IMR-90 (cell line): ENCODE data around the gene NR1D2. TPM values are rescaled to one million over a fixed set of nuclear protein-coding genes. Genes with fewer than 3 reads are reported as not detected.
A peak's percentile ranks its signal among the peaks of the same experiment; 100 is the strongest.

Experiments used
- ATAC-seq: fragments of 200-7000 bp; cut with Tn5 transposase; 2 replicates; pipeline ENCODE4 v1.9.1; 2020; ENCODE audit warnings: low read depth, mild to moderate bottlenecking, moderate library complexity
- BruUV-seq: library from RNA; stranded (reverse); fragments of 400-500 nt; replicated peaks from 2 replicates; lab custom pipeline; 2021; lab: Mats Ljungman, UMichigan
- CTCF ChIA-PET: fragments of 300-600 bp; formaldehyde crosslinking; extraction: SDS; loops from one replicate; lab custom pipeline; 2021; ENCODE audit warnings: antibody characterized with exemption; lab: Yijun Ruan, JAX
- POLR2A ChIA-PET: fragments of 300-600 bp; sonication (Branson Sonifier 250); formaldehyde crosslinking; loops from one replicate; lab custom pipeline; 2022; ENCODE audit warnings: antibody characterized with exemption; ENCODE audit not compliant: unreplicated experiment; lab: Charles Lee
- DNase-seq: peaks from one replicate; pipeline ENCODE4 v3.0.0; 2013
- H2AFZ ChIP-seq: replicated peaks from 2 replicates; pipeline ENCODE3; 2013; ENCODE audit warnings: low read length, mild to moderate bottlenecking; ENCODE audit not compliant: poor library complexity
- H2AK5ac ChIP-seq: 2 replicates; pipeline ENCODE4 v1.6.1; 2013; ENCODE audit warnings: low read depth, low read length, inconsistent platforms
- H2AK9ac ChIP-seq: replicated peaks from 2 replicates; pipeline ENCODE3; 2013; ENCODE audit warnings: mild to moderate bottlenecking, low read depth, low read length, moderate library complexity; ENCODE audit not compliant: poor library complexity
- H2BK120ac ChIP-seq: 2 replicates; pipeline ENCODE4 v1.6.1; 2013; ENCODE audit warnings: low read depth, low read length, inconsistent platforms
- H2BK15ac ChIP-seq: 3 replicates; pipeline ENCODE4 v1.6.1; 2013; ENCODE audit warnings: low read depth, low read length, inconsistent platforms
- H2BK20ac ChIP-seq: 2 replicates; pipeline ENCODE4 v1.6.1; 2013; ENCODE audit warnings: low read depth, mild to moderate bottlenecking, inconsistent platforms, low read length, moderate library complexity
- H2BK5ac ChIP-seq: 2 replicates; pipeline ENCODE4 v1.6.1; 2013; ENCODE audit warnings: mild to moderate bottlenecking, low read depth, low read length, inconsistent platforms; ENCODE audit not compliant: poor library complexity, severe bottlenecking
- H3K14ac ChIP-seq: replicated peaks from 2 replicates; pipeline ENCODE4 v1.6.1; 2013; ENCODE audit warnings: low read depth, low read length, inconsistent platforms
- H3K18ac ChIP-seq: 2 replicates; pipeline ENCODE4 v1.6.1; 2013; ENCODE audit warnings: low read depth, low read length, control low read depth
- H3K23ac ChIP-seq: 2 replicates; pipeline ENCODE4 v1.6.1; 2013; ENCODE audit warnings: low read depth, low read length, inconsistent platforms
- H3K27ac ChIP-seq: 2 replicates; pipeline ENCODE4 v1.5.1; 2013; ENCODE audit warnings: mild to moderate bottlenecking, control low read depth, low read length; ENCODE audit not compliant: insufficient read depth
- H3K27me3 ChIP-seq: 2 replicates; pipeline ENCODE4 v1.6.1; 2013; ENCODE audit warnings: low read length; ENCODE audit not compliant: control insufficient read depth, insufficient read depth
- H3K36me3 ChIP-seq: 2 replicates; pipeline ENCODE4 v1.6.1; 2013; ENCODE audit warnings: low read length, mixed read lengths; ENCODE audit not compliant: control insufficient read depth, insufficient read depth
- H3K4ac ChIP-seq: 2 replicates; pipeline ENCODE4 v1.6.1; 2013; ENCODE audit warnings: low read depth, low read length, inconsistent platforms
- H3K4me1 ChIP-seq: 2 replicates; pipeline ENCODE4 v1.6.1; 2013; ENCODE audit warnings: low read length, mixed read lengths; ENCODE audit not compliant: control insufficient read depth, insufficient read depth
- H3K4me2 ChIP-seq: 2 replicates; pipeline ENCODE4 v1.6.1; 2013; ENCODE audit warnings: low read depth, mild to moderate bottlenecking, control low read depth, low read length, moderate library complexity
- H3K4me3 ChIP-seq: 2 replicates; pipeline ENCODE4 v1.5.1; 2013; ENCODE audit warnings: low read depth, mild to moderate bottlenecking, control low read depth, low read length, moderate library complexity; ENCODE audit not compliant: insufficient read depth
- H3K56ac ChIP-seq: 2 replicates; pipeline ENCODE4 v1.6.1; 2013; ENCODE audit warnings: low read length, inconsistent platforms; ENCODE audit not compliant: insufficient read depth; ENCODE audit errors: extremely low read depth
- H3K79me1 ChIP-seq, 2 experiments: 2 replicates each; pipeline ENCODE4 v1.6.1; 2013; ENCODE audit warnings: low read length in 2 of 2, inconsistent platforms in 1 of 2, low read depth in 1 of 2
- H3K9ac ChIP-seq: 2 replicates; pipeline ENCODE4 v1.6.1; 2013; ENCODE audit warnings: low read depth, low read length, control low read depth
- H3K9me1 ChIP-seq: 2 replicates; pipeline ENCODE4 v1.6.1; 2013; ENCODE audit warnings: low read length, inconsistent platforms; ENCODE audit not compliant: insufficient read depth
- H3K9me3 ChIP-seq: 2 replicates; pipeline ENCODE4 v1.6.1; 2013; ENCODE audit warnings: low read length; ENCODE audit not compliant: control insufficient read depth, insufficient read depth
- H4K20me1 ChIP-seq: 2 replicates; pipeline ENCODE4 v1.6.1; 2013; ENCODE audit warnings: low read length, inconsistent platforms; ENCODE audit not compliant: insufficient read depth
- H4K5ac ChIP-seq: 2 replicates; pipeline ENCODE4 v1.6.1; 2013; ENCODE audit warnings: mild to moderate bottlenecking, low read depth, low read length, control low read depth
- H4K8ac ChIP-seq, 2 experiments: 2 replicates each; pipeline ENCODE4 v1.6.1; 2013; ENCODE audit warnings: low read depth in 2 of 2, low read length in 2 of 2, control low read depth in 1 of 2, inconsistent platforms in 1 of 2
- H4K91ac ChIP-seq: 2 replicates; pipeline ENCODE4 v1.6.1; 2013; ENCODE audit warnings: low read depth, low read length, inconsistent platforms; ENCODE audit not compliant: insufficient read depth
- POLR2A ChIP-seq: IDR thresholded peaks from 2 replicates; pipeline ENCODE4 v1.6.1; 2012; ENCODE audit warnings: mild to moderate bottlenecking, low read depth, low read length
- dilution Hi-C: fragments of 300-500 bp; cut with HindIII; formaldehyde crosslinking; loops from one replicate; pipeline ENCODE4 v1.14.3; 2018; ENCODE audit warnings: low sequenced_read_pairs; ENCODE audit not compliant: unreplicated experiment
- in situ Hi-C: fragments of 300-500 bp; cut with MboI; formaldehyde crosslinking; loops from 3 replicates; pipeline ENCODE4 v1.14.3; 2019; ENCODE audit warnings: low sequenced_read_pairs, inconsistent platforms, mixed read lengths
- intact Hi-C: fragments of 100-400 bp; cut with micrococcal nuclease; formaldehyde crosslinking; loops from 2 replicates; pipeline ENCODE4 v1.10.0; 2022
- polyA plus RNA-seq, 3 experiments: library from polyadenylated mRNA; depleted of rRNA; stranded (reverse); fragments of >200 nt; gene quantifications; 2 replicates each; pipeline ENCODE4 v1.2.3, GENCODE V29; 2012; ENCODE audit warnings: low replicate concordance in 1 of 3
- total RNA-seq: library from RNA; depleted of rRNA; stranded (reverse); fragments of >200 nt; gene quantifications from 2 replicates; pipeline ENCODE4 v1.2.3, GENCODE V29; 2012

The NR1D2 gene
- total and polyA plus RNA-seq, 2 of the 4 experiments (the other 2 are of a cell fraction), result 8.1 to 41.0 TPM

DNA sequence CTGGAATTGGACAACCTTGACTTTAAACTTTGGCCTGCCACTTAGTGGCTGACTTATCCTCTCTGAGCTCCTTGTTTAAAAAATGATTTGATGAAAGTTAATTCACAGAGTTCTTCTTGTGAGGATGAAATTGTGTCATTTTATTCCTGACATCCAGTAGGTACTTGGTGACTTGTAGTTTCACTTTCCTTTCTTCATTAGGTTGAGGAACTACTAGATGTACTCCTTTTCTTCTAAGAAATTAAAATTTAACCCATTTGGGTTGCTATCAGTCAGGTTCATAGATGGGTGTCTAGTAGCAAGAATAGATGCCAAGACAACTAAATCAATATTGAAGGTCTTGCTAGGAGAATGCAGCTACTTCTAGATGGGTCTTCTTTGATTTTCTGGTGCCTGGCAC, 5.2 kb downstream of the NR1D2 start:
- Histone ChIP-seq H3K36me3 (no peaks in the 10 kb centered on the region; the same call in 1 of the 2 replicates), H2BK15ac (no peak overlapping the region), H3K27ac (no peak overlapping the region), H3K23ac (peak overlapping the region; percentile 52; the same call in 1 of the 2 replicates), H3K4me1 (peaks cover 11% of the 10 kb centered on the region), H3K9me3 (no peaks in the 10 kb centered on the region), H4K8ac (no peak overlapping the region), H4K5ac (no peak overlapping the region), H3K18ac (no peak overlapping the region), H2AK5ac (no peak overlapping the region), H2BK20ac (no peak overlapping the region), H4K91ac (no peak overlapping the region), H2BK5ac (no peak overlapping the region), H3K14ac (no peak overlapping the region), H3K9ac (no peak overlapping the region), H3K79me1 (peaks cover 32 to 79% of the 10 kb centered on the region in 2 experiments), H3K4me3 (no peak overlapping the region), H3K4me2 (peak overlapping the region; percentile 84), H3K56ac (no peak overlapping the region), H3K4ac (no peak overlapping the region), H2AFZ (no peak overlapping the region), H2AK9ac (no peak overlapping the region), H2BK120ac (no peak overlapping the region), H3K9me1 (peaks cover 3% of the 10 kb centered on the region; the same call in 1 of the 2 replicates), H3K27me3 (no peaks in the 10 kb centered on the region), H4K20me1 (peaks cover 76% of the 10 kb centered on the region)
- no peak for TF ChIP-seq POLR2A
- no peak for ATAC-seq
- ChIA-PET CTCF (no interaction called here), POLR2A (no interaction called here)
- in situ Hi-C loops (no loop called here), dilution Hi-C loops (no loop called here), intact Hi-C loops (no loop called here)
- BruUV-seq, result no TSS peak
- no peak for DNase-seq
